Measurements from ENCODE around the gene NOL3.

The NOL3 gene

DNA sequence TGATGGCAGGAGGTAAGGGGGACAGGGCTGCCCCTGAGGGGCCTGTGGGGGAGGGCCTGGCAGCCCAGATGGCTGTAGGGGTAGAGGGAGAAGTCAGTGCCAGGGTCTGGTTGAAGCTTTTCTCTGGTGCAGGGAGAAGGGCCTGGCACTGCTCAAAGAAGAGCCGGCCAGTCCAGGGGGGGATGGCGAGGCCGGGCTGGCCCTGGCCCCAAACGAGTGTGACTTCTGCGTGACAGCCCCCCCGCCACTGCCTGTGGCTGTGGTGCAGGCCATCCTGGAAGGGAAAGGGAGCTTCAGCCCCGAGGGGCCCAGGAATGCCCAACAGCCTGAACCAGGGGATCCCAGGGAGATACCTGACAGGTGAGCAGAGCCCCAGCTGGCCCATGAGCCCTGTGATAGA, 2.8 kb upstream of the NOL3 start:
- TF ChIP-seq POLR2AphosphoS5 (IDR thresholded peaks at IDR 0.05; ENCODE audit: low read depth): no peak
- TF ChIP-seq REST (IDR thresholded peaks at IDR 0.05; ENCODE audit: insufficient replicate concordance, low read depth): no peak
- TF ChIP-seq SPI1 (IDR thresholded peaks at IDR 0.05; ENCODE audit: borderline replicate concordance, low read depth): no peak
- TF ChIP-seq GABPA (IDR thresholded peaks at IDR 0.05; ENCODE audit: low read depth): no peak
- H3K4me3 ChIP-seq (replicated peaks; ENCODE audit: insufficient read depth, low read length): no peak overlapping the region
- peaks cover 70% of the 10 kb centered on the region for H3K27me3 ChIP-seq (ENCODE audit: insufficient read depth, poor library complexity, severe bottlenecking)
- no peak overlapping the region for H3K27ac ChIP-seq (replicated peaks)
- no peak for DNase-seq (ENCODE audit: low read depth in 1 of 2, low spot score in 1 of 2)

DNA sequence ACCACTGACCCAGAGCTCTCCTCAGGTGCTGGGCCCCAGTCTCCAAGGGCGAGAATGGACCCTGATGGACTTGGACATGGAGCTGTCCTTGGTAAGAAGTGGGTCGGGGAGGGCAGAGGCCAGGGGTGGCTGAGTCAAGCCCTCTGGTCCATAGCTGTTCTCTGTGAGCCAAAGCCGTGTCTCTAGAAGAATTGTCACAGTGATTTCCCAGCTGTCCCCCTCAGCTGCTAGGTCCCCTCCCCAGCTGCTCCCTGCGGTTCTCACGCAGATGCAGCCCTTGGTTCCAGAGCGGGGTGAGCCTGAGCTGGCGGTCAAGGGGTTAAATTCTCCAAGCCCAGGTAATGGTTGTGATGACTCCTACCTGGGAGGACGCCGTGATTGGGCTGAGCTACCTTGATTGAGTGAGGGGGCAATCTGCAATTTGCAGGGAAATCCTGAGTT, 1.3 kb upstream of the NOL3 start:
- Histone ChIP-seq H3K27ac (replicated peaks) (no peak overlapping the region), H3K4me3 (replicated peaks; ENCODE audit: insufficient read depth, low read length) (no peak overlapping the region), H3K27me3 (ENCODE audit: insufficient read depth, poor library complexity, severe bottlenecking) (peaks cover 65% of the 10 kb centered on the region)
- DNase-seq (ENCODE audit: low read depth in 1 of 2, low spot score in 1 of 2): no peak
- TF ChIP-seq REST (IDR thresholded peaks at IDR 0.05; ENCODE audit: insufficient replicate concordance, low read depth) (peak; percentile 64), GABPA (IDR thresholded peaks at IDR 0.05; ENCODE audit: low read depth) (no peak)

- Histone ChIP-seq H3K27me3 (ENCODE audit: insufficient read depth, poor library complexity, severe bottlenecking) (peaks cover 67% of the 10 kb centered on the region), H3K4me3 (replicated peaks; ENCODE audit: insufficient read depth, low read length) (peak overlapping the region; percentile 17), H3K27ac (replicated peaks) (no peak overlapping the region)
- no peak for DNase-seq (ENCODE audit: low read depth in 1 of 2, low spot score in 1 of 2)
- TF ChIP-seq POLR2AphosphoS5 (IDR thresholded peaks at IDR 0.05; ENCODE audit: low read depth) (no peak), GABPA (IDR thresholded peaks at IDR 0.05; ENCODE audit: low read depth) (no peak), REST (IDR thresholded peaks at IDR 0.05; ENCODE audit: insufficient replicate concordance, low read depth) (no peak), CTCF (IDR thresholded peaks at IDR 0.05; ENCODE audit: insufficient read depth, low read length) (peak; percentile 40), SPI1 (IDR thresholded peaks at IDR 0.05; ENCODE audit: borderline replicate concordance, low read depth) (no peak)
These were observed 633 bp upstream of the NOL3 start for GRCh38 chr16:67169642-67170167.

DNA sequence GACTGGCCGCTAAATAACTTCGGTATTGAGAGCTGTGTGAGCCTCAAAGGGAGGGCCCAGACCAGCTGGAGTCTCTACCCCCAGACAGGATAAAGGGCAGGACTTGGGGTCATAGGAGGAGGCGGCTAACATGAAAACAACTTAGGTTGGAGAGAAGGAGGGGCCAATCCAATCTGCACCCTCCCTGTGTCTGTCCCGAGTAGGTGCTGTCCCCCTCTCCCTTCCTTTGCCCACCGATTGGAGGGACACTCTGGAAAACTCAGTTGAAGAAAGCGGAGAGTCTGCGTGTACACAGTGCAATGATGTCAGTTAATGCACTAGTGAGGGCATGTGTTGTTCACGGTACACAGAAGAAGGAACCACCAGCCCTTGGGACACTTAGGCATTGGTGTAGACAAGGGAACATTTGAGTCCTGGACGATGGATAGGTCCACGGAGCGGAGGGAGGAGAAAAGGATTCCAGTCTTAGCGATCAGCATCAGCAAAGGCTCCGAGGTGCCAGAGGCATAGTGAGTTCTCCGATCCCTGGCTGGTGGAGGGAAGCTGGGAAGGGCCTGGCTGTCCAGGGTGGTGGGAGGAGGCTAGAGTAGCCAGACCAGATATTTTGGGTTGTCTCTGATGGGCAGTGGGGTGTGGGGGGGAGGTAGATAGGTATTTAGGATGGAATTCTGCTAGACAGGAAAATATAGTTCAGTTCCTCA, 761 bp downstream of the NOL3 start:
- no peak for DNase-seq (ENCODE audit: low read depth in 1 of 2, low spot score in 1 of 2)
- TF ChIP-seq SPI1 (IDR thresholded peaks at IDR 0.05; ENCODE audit: borderline replicate concordance, low read depth) (no peak), POLR2AphosphoS5 (IDR thresholded peaks at IDR 0.05; ENCODE audit: low read depth) (no peak), REST (IDR thresholded peaks at IDR 0.05; ENCODE audit: insufficient replicate concordance, low read depth) (no peak), GABPA (IDR thresholded peaks at IDR 0.05; ENCODE audit: low read depth) (no peak), CTCF (IDR thresholded peaks at IDR 0.05; ENCODE audit: insufficient read depth, low read length) (no peak)
- peaks cover 57% of the 10 kb centered on the region for H3K27me3 ChIP-seq (ENCODE audit: insufficient read depth, poor library complexity, severe bottlenecking)
- H3K27ac ChIP-seq (replicated peaks): no peak overlapping the region
- no peak overlapping the region for H3K4me3 ChIP-seq (replicated peaks; ENCODE audit: insufficient read depth, low read length)
